ENCODE data around the gene BICDL2. TPM values are rescaled to one million over a fixed set of nuclear protein-coding genes. Genes with fewer than 3 reads are reported as not detected.
A peak's percentile ranks its signal among the peaks of the same experiment; 100 is the strongest.

The BICDL2 gene
- polyA plus RNA-seq, 3 donors = not detected

GRCh38 chr16:3021449-3022207 lies 15.1 kb downstream of the BICDL2 start:
- peak overlapping the region; percentile 18 to 96 for H3K27ac ChIP-seq (ENCODE audit: low read depth in 1 of 2, low read length in 2 of 2)
- Mint-ChIP-seq H3K9me3 (peaks cover 0 to 8% (median 0%) of the 10 kb centered on the region in 7 donors), H3K36me3 (peaks cover 11 to 14% of the 10 kb centered on the region in 2 donors), H3K4me1 (peaks cover 55% of the 10 kb centered on the region), H3K27me3 (ENCODE audit: low read depth in 3 of 3) (peaks cover 22 to 26% (median 22%) of the 10 kb centered on the region in 3 donors), H3K27ac (peak overlapping the region; percentile 87 to 99 (median 95)), H3K4me3 (peak overlapping the region; percentile 88 to 96)
- peak; percentile 75 to 88 (median 83) for DNase-seq
- H3K4me3 ChIP-seq (replicated peaks in 1 of 3; ENCODE audit: low read depth in 2 of 3, low read length in 3 of 3) = peak overlapping the region; percentile 47 to 91 (median 60)
- WGBS (ENCODE audit: insufficient coverage) = 4% methylated on average over 21 of the region's 25 CpGs
- peak overlapping the region; percentile 99 for H3K4me2 ChIP-seq (replicated peaks; ENCODE audit: extremely low read depth, low read length, poor library complexity, severe bottlenecking)
- no peaks in the 10 kb centered on the region for H3K9me3 ChIP-seq (replicated peaks in 1 of 2; ENCODE audit: control insufficient read depth in 1 of 2, insufficient read depth in 1 of 2, low read length in 2 of 2)
- peaks cover 56% of the 10 kb centered on the region for H4K20me1 ChIP-seq (ENCODE audit: insufficient read depth, low read length)
- TF ChIP-seq, protein P1, sequence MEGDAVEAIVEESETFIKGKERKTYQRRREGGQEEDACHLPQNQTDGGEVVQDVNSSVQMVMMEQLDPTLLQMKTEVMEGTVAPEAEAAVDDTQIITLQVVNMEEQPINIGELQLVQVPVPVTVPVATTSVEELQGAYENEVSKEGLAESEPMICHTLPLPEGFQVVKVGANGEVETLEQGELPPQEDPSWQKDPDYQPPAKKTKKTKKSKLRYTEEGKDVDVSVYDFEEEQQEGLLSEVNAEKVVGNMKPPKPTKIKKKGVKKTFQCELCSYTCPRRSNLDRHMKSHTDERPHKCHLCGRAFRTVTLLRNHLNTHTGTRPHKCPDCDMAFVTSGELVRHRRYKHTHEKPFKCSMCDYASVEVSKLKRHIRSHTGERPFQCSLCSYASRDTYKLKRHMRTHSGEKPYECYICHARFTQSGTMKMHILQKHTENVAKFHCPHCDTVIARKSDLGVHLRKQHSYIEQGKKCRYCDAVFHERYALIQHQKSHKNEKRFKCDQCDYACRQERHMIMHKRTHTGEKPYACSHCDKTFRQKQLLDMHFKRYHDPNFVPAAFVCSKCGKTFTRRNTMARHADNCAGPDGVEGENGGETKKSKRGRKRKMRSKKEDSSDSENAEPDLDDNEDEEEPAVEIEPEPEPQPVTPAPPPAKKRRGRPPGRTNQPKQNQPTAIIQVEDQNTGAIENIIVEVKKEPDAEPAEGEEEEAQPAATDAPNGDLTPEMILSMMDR (IDR thresholded peaks at IDR 0.05) = no peak
- H3K9ac ChIP-seq (ENCODE audit: insufficient read depth, low read length, poor library complexity, severe bottlenecking) = peak overlapping the region; percentile 59
- peak overlapping the region; percentile 48 for H2AFZ ChIP-seq (ENCODE audit: insufficient read depth, low read depth, low read length, poor library complexity, severe bottlenecking)
- H3K27me3 ChIP-seq (ENCODE audit: control insufficient read depth in 2 of 2, insufficient read depth in 2 of 2, low read length in 2 of 2) = peaks cover 0 to 20% of the 10 kb centered on the region in 2 donors
- no peaks in the 10 kb centered on the region for H3K79me2 ChIP-seq (ENCODE audit: insufficient read depth, low read length)
- intact Hi-C loops (cut with micrococcal nuclease) = loop anchor here (2.0 to 10.0 kb wide), 5 partner anchors 15 to 1251 kb away; partner anchors contain the start of genes ELOB (in 1 of the 2), PAQR4 (in 1 of the 2) and TFAP4 (in 1 of the 2)
- peaks cover 12 to 13% of the 10 kb centered on the region in 2 donors for H3K36me3 ChIP-seq (replicated peaks in 1 of 2; ENCODE audit: control insufficient read depth in 1 of 2, insufficient read depth in 2 of 2, low read length in 2 of 2)
- H3K4me1 ChIP-seq (ENCODE audit: control insufficient read depth in 1 of 2, insufficient read depth in 2 of 2, low read length in 2 of 2) = peaks cover 62 to 64% of the 10 kb centered on the region in 2 donors

DNA sequence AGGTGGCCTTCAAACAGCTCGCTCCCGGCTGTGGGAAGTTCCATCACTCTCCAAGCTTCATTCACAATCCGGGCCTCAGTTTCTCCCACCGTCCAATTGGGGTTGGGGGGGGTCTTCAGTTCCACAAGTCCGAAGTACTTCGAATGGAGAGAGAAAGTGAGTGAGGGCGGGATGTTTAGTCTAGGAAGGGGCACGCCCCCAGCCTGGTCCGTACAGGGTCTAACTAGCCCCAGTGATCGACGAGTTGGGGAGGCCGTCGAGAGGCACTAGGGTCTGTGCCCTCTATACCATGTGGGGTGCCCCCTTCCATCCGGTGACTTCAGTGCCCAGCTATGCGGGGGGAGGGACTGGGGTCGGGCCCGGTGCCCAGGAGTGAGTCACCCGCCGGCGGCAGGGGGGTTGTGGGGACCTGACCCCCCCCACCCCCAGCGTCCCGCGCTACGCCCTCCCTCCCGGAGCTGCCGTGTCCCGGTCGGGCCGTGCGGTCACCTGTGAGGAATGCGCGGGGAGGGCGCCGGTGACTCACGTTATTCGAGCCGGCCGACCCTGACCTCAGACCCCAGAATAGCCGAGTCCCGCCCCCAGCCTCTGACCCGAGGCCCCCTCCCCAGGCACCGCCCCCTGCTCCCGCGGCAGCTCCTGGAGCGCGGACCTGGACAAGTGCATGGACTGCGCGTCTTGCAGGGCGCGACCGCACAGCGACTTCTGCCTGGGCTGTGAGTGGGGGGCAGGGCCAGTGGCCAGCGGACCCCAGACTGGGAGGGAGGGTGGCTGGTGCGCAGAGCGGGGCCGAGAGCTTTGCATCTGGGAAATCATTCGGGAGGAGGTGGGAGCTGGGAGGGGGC lies 15.9 kb downstream of the BICDL2 start:
- peaks cover 62 to 64% of the 10 kb centered on the region in 2 donors for H3K4me1 ChIP-seq (ENCODE audit: control insufficient read depth in 1 of 2, insufficient read depth in 2 of 2, low read length in 2 of 2)
- Mint-ChIP-seq H3K4me3 (peak overlapping the region; percentile 88 to 96), H3K9me3 (peaks cover 0 to 8% (median 0%) of the 10 kb centered on the region in 7 donors), H3K4me1 (peaks cover 54% of the 10 kb centered on the region), H3K27ac (peak overlapping the region; percentile 62 to 99 (median 95)), H3K36me3 (peaks cover 3 to 6% of the 10 kb centered on the region in 2 donors), H3K27me3 (ENCODE audit: low read depth in 3 of 3) (peaks cover 22 to 30% (median 24%) of the 10 kb centered on the region in 3 donors)
- DNase-seq = peak; percentile 63 to 76 (median 76)
- H3K9ac ChIP-seq (ENCODE audit: insufficient read depth, low read length, poor library complexity, severe bottlenecking) = peak overlapping the region; percentile 59
- H3K36me3 ChIP-seq (replicated peaks in 1 of 2; ENCODE audit: control insufficient read depth in 1 of 2, insufficient read depth in 2 of 2, low read length in 2 of 2) = peaks cover 4 to 5% of the 10 kb centered on the region in 2 donors
- H3K9me3 ChIP-seq (replicated peaks in 1 of 2; ENCODE audit: control insufficient read depth in 1 of 2, insufficient read depth in 1 of 2, low read length in 2 of 2) = no peaks in the 10 kb centered on the region
- peak overlapping the region; percentile 69 for H2AFZ ChIP-seq (ENCODE audit: insufficient read depth, low read depth, low read length, poor library complexity, severe bottlenecking)
- under 1% methylated on average over 46 of the region's 57 CpGs for WGBS (ENCODE audit: insufficient coverage)
- H4K20me1 ChIP-seq (ENCODE audit: insufficient read depth, low read length) = peaks cover 48% of the 10 kb centered on the region
- H3K27ac ChIP-seq (ENCODE audit: low read depth in 1 of 2, low read length in 2 of 2) = peak overlapping the region; percentile 36 to 96
- H3K4me3 ChIP-seq (replicated peaks in 1 of 3; ENCODE audit: low read depth in 2 of 3, low read length in 3 of 3) = peak overlapping the region; percentile 47 to 91 (median 60)
- TF ChIP-seq, protein P1 (IDR thresholded peaks at IDR 0.05) = no peak
- H3K27me3 ChIP-seq (ENCODE audit: control insufficient read depth in 2 of 2, insufficient read depth in 2 of 2, low read length in 2 of 2) = peaks cover 0 to 20% of the 10 kb centered on the region in 2 donors
- H3K79me2 ChIP-seq (ENCODE audit: insufficient read depth, low read length) = no peaks in the 10 kb centered on the region
- intact Hi-C loops (cut with micrococcal nuclease) = loop anchor here (2.0 to 10.0 kb wide), 5 partner anchors 14 to 1251 kb away; partner anchors contain the start of genes ELOB (in 1 of the 2), PAQR4 (in 1 of the 2) and TFAP4 (in 1 of the 2)
- peak overlapping the region; percentile 99 for H3K4me2 ChIP-seq (replicated peaks; ENCODE audit: extremely low read depth, low read length, poor library complexity, severe bottlenecking)

Measured in CD14-positive monocyte (primary cell).